ENCODE results near the gene CAB39. TPM values are rescaled to one million over a fixed set of nuclear protein-coding genes. Genes with fewer than 3 reads are reported as not detected.
A peak's percentile ranks its signal among the peaks of the same experiment; 100 is the strongest.

Gene CAB39
- total and polyA plus RNA-seq, 2 of the 8 experiments (the other 6 are each of a cell fraction or from before 2014, with no cell fraction given) = 16.4 to 50.5 TPM

- WGBS, 2 experiments (ENCODE audit: extremely low coverage in 1 of 2, insufficient coverage in 1 of 2, insufficient read length in 1 of 2, insufficient replicate concordance in 2 of 2, low coverage in 1 of 2, low lambda C conversion rate in 2 of 2, missing lambda C conversion rate in 1 of 2) = 2% methylated on average over 40 of the region's 76 CpGs; no CpG with 5 or more reads in 1 of the 2 experiments
- Histone ChIP-seq H2BK20ac (ENCODE audit: low read length) (peak within 1 kb of the TSS; percentile 51; the same call in 1 of the 2 replicates), H2BK5ac (ENCODE audit: low read depth, low read length) (peak within 1 kb of the TSS; percentile 93), H2AFZ (ENCODE audit: low read length) (peak within 1 kb of the TSS; percentile 69; the same call in 1 of the 2 replicates), H3K14ac (ENCODE audit: insufficient read length) (no peak within 1 kb of the TSS), H3K18ac (ENCODE audit: extremely low read depth, low read length) (peak within 1 kb of the TSS; percentile 97), H3K4ac (replicated peaks; ENCODE audit: insufficient read length, low read depth, low read length) (peak within 1 kb of the TSS; percentile 63), H2BK15ac (ENCODE audit: low read length) (peak within 1 kb of the TSS; percentile 82), H4K8ac (ENCODE audit: extremely low read depth, insufficient read depth, low read length) (peak within 1 kb of the TSS; percentile 95), H3K79me2 (ENCODE audit: control insufficient read depth in 1 of 2, insufficient read depth in 2 of 2, low read length in 2 of 2) (peaks cover under 1 to 50% of the 10 kb centered on the region in 2 experiments), H2BK120ac (replicated peaks; ENCODE audit: low read depth, low read length) (peak within 1 kb of the TSS; percentile 57), H4K91ac (replicated peaks; ENCODE audit: insufficient read length, low read length) (peak within 1 kb of the TSS; percentile 88), H3K23me2 (ENCODE audit: low read depth, low read length) (peaks cover 20% of the 10 kb centered on the region), H3K36me3 (ENCODE audit: control insufficient read depth in 2 of 4, insufficient read depth in 4 of 4, low read length in 3 of 4) (peaks cover 0 to 3% (median 0%) of the 10 kb centered on the region in 4 experiments; a peak in 1 of 8 replicates), H3K27me3 (replicated peaks in 1 of 4; ENCODE audit: control insufficient read depth in 3 of 4, extremely low read depth in 1 of 4, insufficient read depth in 3 of 4, low read length in 3 of 4) (no peaks in the 10 kb centered on the region; a peak in 1 of 7 replicates), H3K27ac (ENCODE audit: low read depth, low read length) (peak within 1 kb of the TSS; percentile 82), H3K9me3 (ENCODE audit: insufficient read depth in 2 of 2, low read depth in 1 of 2, low read length in 1 of 2) (no peaks in the 10 kb centered on the region), H3K4me1 (replicated peaks in 1 of 4; ENCODE audit: control insufficient read depth in 3 of 4, insufficient read depth in 4 of 4, low read length in 3 of 4) (peaks cover 12 to 56% (median 41%) of the 10 kb centered on the region in 4 experiments), H3K9ac (replicated peaks in 1 of 4; ENCODE audit: extremely low read depth in 1 of 4, low read depth in 3 of 4, low read length in 3 of 4) (peak within 1 kb of the TSS; percentile 81 to 91 (median 86)), H3K56ac (replicated peaks; ENCODE audit: insufficient read length, low read depth, low read length) (peak within 1 kb of the TSS; percentile 75), H4K5ac (ENCODE audit: insufficient read length, low read depth, low read length) (peak within 1 kb of the TSS; percentile 74), H4K20me1 (replicated peaks in 1 of 2; ENCODE audit: control insufficient read depth in 1 of 2, insufficient read depth in 2 of 2, low read length in 2 of 2) (peaks cover 0 to 5% of the 10 kb centered on the region in 2 experiments), H3K4me3 (ENCODE audit: extremely low read depth in 1 of 4, insufficient read depth in 2 of 4, low read depth in 3 of 4, low read length in 4 of 4) (peak within 1 kb of the TSS; percentile 75 to 99 (median 84)), H2BK12ac (ENCODE audit: low read depth, low read length) (peak within 1 kb of the TSS; percentile 94), H3K4me2 (ENCODE audit: insufficient read depth in 1 of 2, low read depth in 2 of 2, low read length in 2 of 2) (peak within 1 kb of the TSS; percentile 76 to 94), H3K23ac (ENCODE audit: insufficient read length) (no peak within 1 kb of the TSS), H2AK5ac (ENCODE audit: low read depth, low read length) (peak within 1 kb of the TSS; percentile 90; the same call in 1 of the 2 replicates), H3K79me1 (ENCODE audit: low read depth, low read length) (peaks cover 12% of the 10 kb centered on the region; the same call in 1 of the 2 replicates)
- ChIA-PET POLR2A (ENCODE audit: partially characterized antibody) (interaction anchor here (0.6 to 1.8 kb wide), 18 partner anchors 9 to 863 kb away, joined by 3 to 8 read pairs (median 4); no protein-coding TSS in a partner anchor), CTCF (ENCODE audit: partially characterized antibody) (interaction anchor here (0.8 to 10.1 kb wide), 9 partner anchors 11 to 547 kb away, joined by 3 to 86 read pairs (median 4); no protein-coding TSS in a partner anchor)
- no peak for FAIRE-seq
- peak in 1 of 2 experiments; percentile 79 for DNase-seq (ENCODE audit: low read depth in 1 of 2, low spot score in 2 of 2)
- no peak for TF ChIP-seq NANOG (IDR thresholded peaks at IDR 0.05; ENCODE audit: insufficient read depth, low read depth, low read length, poor library complexity, severe bottlenecking)
- TF ChIP-seq RFX5 (IDR thresholded peaks at IDR 0.05; ENCODE audit: borderline replicate concordance, low read depth, low read length) = no peak
- TF ChIP-seq PHF8 (conservative IDR thresholded peaks at IDR 0.05; ENCODE audit: low read depth, low read length) = peak; percentile 37; the same call in 1 of the 2 replicates
- TF ChIP-seq RBBP5 (IDR thresholded peaks at IDR 0.05; ENCODE audit: borderline replicate concordance, low read depth, low read length) = peak; percentile 89
- TF ChIP-seq CTBP2 (IDR thresholded peaks at IDR 0.05; ENCODE audit: borderline replicate concordance, insufficient read depth, insufficient read length, low read length) = no peak
- no peak for TF ChIP-seq EP300 (IDR thresholded peaks at IDR 0.05; ENCODE audit: borderline replicate concordance in 1 of 2, low read depth in 2 of 2, low read length in 2 of 2)
- 0 out of 4 replicates have a peak, but pooled peaks of 1 of the 2 experiments have one; percentile 67 for TF ChIP-seq HDAC2 (IDR thresholded peaks at IDR 0.05; ENCODE audit: borderline replicate concordance in 1 of 2, low read depth in 2 of 2, low read length in 2 of 2)
- peak in 1 of 2 experiments; percentile 80; a peak in 2 of 3 replicates for TF ChIP-seq POLR2A (IDR thresholded peaks at IDR 0.05; ENCODE audit: control extremely low read depth in 1 of 2, low read depth in 2 of 2, low read length in 2 of 2)
- TF ChIP-seq BACH1 (IDR thresholded peaks at IDR 0.05; ENCODE audit: low read length) = no peak
- TF ChIP-seq KDM4A (IDR thresholded peaks at IDR 0.05; ENCODE audit: low read depth, low read length, severe bottlenecking) = peak; percentile 65
Observed at GRCh38 chr2:230864605-230865306, 152.1 kb downstream of the CAB39 start, which contains the start of gene ITM2C. TSS of gene ITM2C (plus strand) at chr2:230864942. CDS start at chr2:230865026, 84 bp downstream.

Data from H1 (cell line).